CD14-positive monocyte (primary cell): ENCODE data around the gene SIGLEC7. TPM values are rescaled to one million over a fixed set of nuclear protein-coding genes. Genes with fewer than 3 reads are reported as not detected.
A peak's percentile ranks its signal among the peaks of the same experiment; 100 is the strongest.

ENCODE experiments used
- DNase-seq, 3 donors: peaks; one replicate each; pipeline ENCODE4 v3.0.0-alpha.2; 2011 to 2022
- H2AFZ ChIP-seq: 2 replicates; pipeline ENCODE4 v1.6.0; 2012; ENCODE audit warnings: mild to moderate bottlenecking, low read depth, low read length, inconsistent platforms; ENCODE audit not compliant: insufficient read depth, poor library complexity, severe bottlenecking
- H3K27ac ChIP-seq, 2 donors: 1 replicate in 1 of 2; 2 replicates in 1 of 2; pipeline ENCODE4 v1.5.1; 2012 to 2013; ENCODE audit warnings: low read length in 2 of 2, control low read depth in 1 of 2, inconsistent platforms in 1 of 2, low read depth in 1 of 2, mild to moderate bottlenecking in 1 of 2
- H3K27me3 ChIP-seq, 2 donors: one replicate each; pipeline versions ENCODE4 v1.6.0 to v1.6.1; 2011 to 2013; ENCODE audit warnings: low read length in 2 of 2; ENCODE audit not compliant: control insufficient read depth in 2 of 2, insufficient read depth in 2 of 2
- H3K36me3 ChIP-seq, 2 donors: replicated peaks in 1 of 2; 1 replicate in 1 of 2; 2 replicates in 1 of 2; pipeline versions ENCODE4 v1.5.1 to v1.6.1; 2012 to 2013; ENCODE audit warnings: low read length in 2 of 2, control low read depth in 1 of 2, inconsistent platforms in 1 of 2, mild to moderate bottlenecking in 1 of 2; ENCODE audit not compliant: insufficient read depth in 2 of 2, control insufficient read depth in 1 of 2
- H3K4me1 ChIP-seq, 2 donors: 1 replicate in 1 of 2; 2 replicates in 1 of 2; pipeline versions ENCODE4 v1.5.1 to v1.6.1; 2012 to 2013; ENCODE audit warnings: low read length in 2 of 2, control low read depth in 1 of 2, inconsistent platforms in 1 of 2, mild to moderate bottlenecking in 1 of 2, moderate library complexity in 1 of 2; ENCODE audit not compliant: insufficient read depth in 2 of 2, control insufficient read depth in 1 of 2
- H3K4me2 ChIP-seq: replicated peaks from 2 replicates; pipeline ENCODE3; 2012; ENCODE audit warnings: low read length, moderate library complexity, mild to moderate bottlenecking; ENCODE audit not compliant: poor library complexity, severe bottlenecking; ENCODE audit errors: extremely low read depth
- H3K4me3 ChIP-seq, 3 experiments: fragments of 200-600 bp in 1 of 3; sonication (generic) in 1 of 3; replicated peaks in 1 of 3; 1 replicate in 2 of 3; 2 replicates in 1 of 3; pipeline ENCODE4 v1.5.1; 2011 to 2013; ENCODE audit warnings: low read length in 3 of 3, mild to moderate bottlenecking in 3 of 3, control low read depth in 2 of 3, low read depth in 2 of 3, inconsistent platforms in 1 of 3, moderate library complexity in 1 of 3
- H3K79me2 ChIP-seq: 2 replicates; pipeline ENCODE4 v1.6.0; 2012; ENCODE audit warnings: mild to moderate bottlenecking, control low read depth, inconsistent platforms, low read length, moderate library complexity; ENCODE audit not compliant: insufficient read depth
- H3K9ac ChIP-seq: 2 replicates; pipeline ENCODE4 v1.6.0; 2017; ENCODE audit warnings: low read length, mild to moderate bottlenecking; ENCODE audit not compliant: insufficient read depth, poor library complexity, severe bottlenecking
- H3K9me3 ChIP-seq, 2 donors: replicated peaks in 1 of 2; 1 replicate in 1 of 2; 2 replicates in 1 of 2; pipeline versions ENCODE4 v1.5.1 to v1.6.1; 2012 to 2013; ENCODE audit warnings: low read length in 2 of 2, control low read depth in 1 of 2; ENCODE audit not compliant: control insufficient read depth in 1 of 2, insufficient read depth in 1 of 2
- H4K20me1 ChIP-seq: 2 replicates; pipeline ENCODE4 v1.6.0; 2012; ENCODE audit warnings: mild to moderate bottlenecking, low read length, control low read depth, moderate library complexity; ENCODE audit not compliant: insufficient read depth
- H3K27ac Mint-ChIP-seq, 7 donors: one replicate each; pipeline ENCODE4 v1.8.0; 2020; ENCODE audit warnings: mild to moderate bottlenecking in 7 of 7, mixed read lengths in 7 of 7, moderate library complexity in 6 of 7, inconsistent platforms in 2 of 7
- H3K27me3 Mint-ChIP-seq, 3 donors: one replicate each; pipeline ENCODE4 v1.8.0; 2021 to 2022; ENCODE audit warnings: low read depth in 3 of 3, mild to moderate bottlenecking in 3 of 3, mixed read lengths in 3 of 3, moderate library complexity in 3 of 3, inconsistent platforms in 1 of 3
- H3K36me3 Mint-ChIP-seq, 2 donors: one replicate each; pipeline ENCODE4 v1.8.0; 2020; ENCODE audit warnings: mixed read lengths in 2 of 2, inconsistent platforms in 1 of 2, mild to moderate bottlenecking in 1 of 2
- H3K4me1 Mint-ChIP-seq: one replicate; pipeline ENCODE4 v1.8.0; 2020; ENCODE audit warnings: mild to moderate bottlenecking, mixed read lengths
- H3K4me3 Mint-ChIP-seq, 2 donors: one replicate each; pipeline ENCODE4 v1.8.0; 2020; ENCODE audit warnings: mild to moderate bottlenecking in 2 of 2, mixed read lengths in 2 of 2, moderate library complexity in 1 of 2
- H3K9me3 Mint-ChIP-seq, 7 donors: one replicate each; pipeline ENCODE4 v1.8.0; 2020 to 2022; ENCODE audit warnings: mixed read lengths in 7 of 7, mild to moderate bottlenecking in 6 of 7, moderate library complexity in 6 of 7, inconsistent platforms in 2 of 7
- WGBS: methylation state at CpG from one replicate; pipeline ENCODE4 v1.1.5; 2013; ENCODE audit warnings: missing lambda C conversion rate; ENCODE audit not compliant: insufficient coverage; 5-methylcytosine and 5-hydroxymethylcytosine counted together
- intact Hi-C, 2 donors: fragments of 100-400 bp; cut with micrococcal nuclease; formaldehyde crosslinking; loops; one replicate each; pipeline versions ENCODE4 v1.15.0 to v1.15.1; 2023
- polyA plus RNA-seq, 3 donors: library from polyadenylated mRNA; depleted of rRNA in 1 of 3; unstranded in 2 of 3; stranded (reverse) in 1 of 3; fragments of 300-500 nt in 2 of 3; fragments of >200 nt in 1 of 3; fragmentation: Illumina TruSeq in 2 of 3; gene quantifications; 1 replicate in 2 of 3; 2 replicates in 1 of 3; pipeline ENCODE4 v1.2.3, GENCODE V29; 2012 to 2021
- TF ChIP-seq, protein P1 (sequence below): fragments of 200-600 bp; IDR thresholded peaks from one replicate; pipeline ENCODE4 v1.8.0; 2022; ENCODE audit warnings: antibody characterized with exemption, mild to moderate bottlenecking

The SIGLEC7 gene
- polyA plus RNA-seq, 3 donors = 71.8 to 93.3 (median 82.0) TPM

GRCh38 chr19:51101171-51101865, 40.8 kb upstream of the SIGLEC7 start:
- H3K9me3 Mint-ChIP-seq = peaks cover 0 to 3% (median 0%) of the 10 kb centered on the region in 7 donors
- peak overlapping the region in 3 of 7 donors; percentile 45 to 79 (median 73) for H3K27ac Mint-ChIP-seq
- peaks cover 0 to 2% (median 1%) of the 10 kb centered on the region in 3 donors for H3K27me3 Mint-ChIP-seq
- Histone ChIP-seq H4K20me1 (peaks cover 33% of the 10 kb centered on the region), H3K27me3 (no peaks in the 10 kb centered on the region), H3K4me1 (peaks cover 10 to 13% of the 10 kb centered on the region in 2 donors), H2AFZ (no peak overlapping the region), H3K9ac (no peak overlapping the region), H3K79me2 (peaks cover 36% of the 10 kb centered on the region), H3K27ac (peak overlapping the region in 1 of 2 donors; percentile 13), H3K4me2 (no peak overlapping the region), H3K9me3 (no peaks in the 10 kb centered on the region), H3K36me3 (peaks cover 24 to 72% of the 10 kb centered on the region in 2 donors), H3K4me3 (no peak overlapping the region)
- TF ChIP-seq, protein P1, sequence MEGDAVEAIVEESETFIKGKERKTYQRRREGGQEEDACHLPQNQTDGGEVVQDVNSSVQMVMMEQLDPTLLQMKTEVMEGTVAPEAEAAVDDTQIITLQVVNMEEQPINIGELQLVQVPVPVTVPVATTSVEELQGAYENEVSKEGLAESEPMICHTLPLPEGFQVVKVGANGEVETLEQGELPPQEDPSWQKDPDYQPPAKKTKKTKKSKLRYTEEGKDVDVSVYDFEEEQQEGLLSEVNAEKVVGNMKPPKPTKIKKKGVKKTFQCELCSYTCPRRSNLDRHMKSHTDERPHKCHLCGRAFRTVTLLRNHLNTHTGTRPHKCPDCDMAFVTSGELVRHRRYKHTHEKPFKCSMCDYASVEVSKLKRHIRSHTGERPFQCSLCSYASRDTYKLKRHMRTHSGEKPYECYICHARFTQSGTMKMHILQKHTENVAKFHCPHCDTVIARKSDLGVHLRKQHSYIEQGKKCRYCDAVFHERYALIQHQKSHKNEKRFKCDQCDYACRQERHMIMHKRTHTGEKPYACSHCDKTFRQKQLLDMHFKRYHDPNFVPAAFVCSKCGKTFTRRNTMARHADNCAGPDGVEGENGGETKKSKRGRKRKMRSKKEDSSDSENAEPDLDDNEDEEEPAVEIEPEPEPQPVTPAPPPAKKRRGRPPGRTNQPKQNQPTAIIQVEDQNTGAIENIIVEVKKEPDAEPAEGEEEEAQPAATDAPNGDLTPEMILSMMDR = no peak
- no peak overlapping the region for H3K4me3 Mint-ChIP-seq
- peaks cover 57 to 70% of the 10 kb centered on the region in 2 donors for H3K36me3 Mint-ChIP-seq
- intact Hi-C loops = loop anchor here (10.0 kb wide), 1 partner anchor 493 kb away; no protein-coding TSS in a partner anchor
- peaks cover 33% of the 10 kb centered on the region for H3K4me1 Mint-ChIP-seq
- WGBS = no CpG with 5 or more reads among the region's 5 CpGs
- DNase-seq = no peak

DNA sequence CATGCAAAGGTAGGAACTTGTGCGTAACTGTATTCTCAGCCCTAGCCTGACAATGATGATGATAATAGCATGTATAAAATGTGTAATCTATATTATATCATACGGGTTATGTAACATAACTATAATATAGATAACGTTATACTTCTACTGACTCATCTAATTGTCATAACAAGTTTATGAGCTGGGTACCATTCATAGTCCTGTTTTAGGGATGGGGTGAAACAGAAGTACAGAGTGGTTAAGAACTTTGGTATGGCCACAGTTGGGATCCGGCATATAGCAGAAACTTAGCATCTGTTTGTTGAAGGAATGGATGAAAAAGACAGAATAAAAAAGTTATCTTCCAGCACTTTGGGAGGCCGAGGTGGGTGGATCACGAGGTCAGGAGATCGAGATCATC, 39.1 kb upstream of the SIGLEC7 start:
- TF ChIP-seq, protein P1 = no peak
- H4K20me1 ChIP-seq = peaks cover 36% of the 10 kb centered on the region
- no peak overlapping the region for H2AFZ ChIP-seq
- no peaks in the 10 kb centered on the region for H3K9me3 ChIP-seq
- Mint-ChIP-seq H3K4me3 (no peak overlapping the region), H3K9me3 (peaks cover 0 to 3% (median 0%) of the 10 kb centered on the region in 7 donors), H3K4me1 (peaks cover 35% of the 10 kb centered on the region), H3K27ac (peak overlapping the region in 2 of 7 donors; percentile 31 to 63), H3K36me3 (peaks cover 53 to 66% of the 10 kb centered on the region in 2 donors), H3K27me3 (peaks cover 0 to 3% (median 2%) of the 10 kb centered on the region in 3 donors)
- no peaks in the 10 kb centered on the region for H3K27me3 ChIP-seq
- H3K4me2 ChIP-seq = no peak overlapping the region
- H3K27ac ChIP-seq = no peak overlapping the region
- intact Hi-C loops = loop anchor here (10.0 kb wide), 1 partner anchor 492 kb away; no protein-coding TSS in a partner anchor
- WGBS = no CpG with 5 or more reads among the region's 7 CpGs
- peaks cover 21 to 69% of the 10 kb centered on the region in 2 donors for H3K36me3 ChIP-seq
- peaks cover 13 to 17% of the 10 kb centered on the region in 2 donors for H3K4me1 ChIP-seq
- no peak overlapping the region for H3K4me3 ChIP-seq
- DNase-seq = no peak
- peaks cover 53% of the 10 kb centered on the region for H3K79me2 ChIP-seq
- no peak overlapping the region for H3K9ac ChIP-seq
